Measurements from ENCODE around the gene STRIP1. TPM values are rescaled to one million over a fixed set of nuclear protein-coding genes. Genes with fewer than 3 reads are reported as not detected.

The STRIP1 gene
- total and polyA plus RNA-seq, 10 of the 15 experiments (the other 5 are each of a cell fraction or from before 2014, with no cell fraction given): 6.3 to 26.6 (median 18.0) TPM

DNA sequence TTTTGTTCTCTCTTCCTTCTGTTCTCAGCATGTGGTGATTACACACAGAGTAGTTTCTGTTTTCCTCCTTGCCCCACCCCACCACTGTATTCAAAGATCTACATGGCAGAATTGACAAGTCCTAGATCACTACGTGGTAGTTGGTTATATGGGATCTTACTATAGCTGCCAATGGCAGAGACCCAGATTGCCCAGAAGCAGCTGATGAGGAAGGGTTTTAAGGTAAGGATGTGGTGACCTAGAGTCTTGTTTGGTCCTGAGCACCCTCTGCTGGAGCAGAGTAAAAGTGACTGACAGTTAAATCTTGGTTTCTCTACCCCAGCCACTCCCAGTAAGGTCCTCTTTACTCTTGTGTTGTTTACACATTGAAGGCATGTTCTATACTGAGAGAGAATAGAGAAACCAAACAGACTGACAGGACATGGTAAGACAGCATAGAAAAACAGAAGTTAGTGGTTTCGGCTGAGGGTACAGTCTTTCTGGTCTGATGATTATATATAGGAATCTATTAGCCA, 22.8 kb upstream of the STRIP1 start (continued):
- TF ChIP-seq, protein P1, sequence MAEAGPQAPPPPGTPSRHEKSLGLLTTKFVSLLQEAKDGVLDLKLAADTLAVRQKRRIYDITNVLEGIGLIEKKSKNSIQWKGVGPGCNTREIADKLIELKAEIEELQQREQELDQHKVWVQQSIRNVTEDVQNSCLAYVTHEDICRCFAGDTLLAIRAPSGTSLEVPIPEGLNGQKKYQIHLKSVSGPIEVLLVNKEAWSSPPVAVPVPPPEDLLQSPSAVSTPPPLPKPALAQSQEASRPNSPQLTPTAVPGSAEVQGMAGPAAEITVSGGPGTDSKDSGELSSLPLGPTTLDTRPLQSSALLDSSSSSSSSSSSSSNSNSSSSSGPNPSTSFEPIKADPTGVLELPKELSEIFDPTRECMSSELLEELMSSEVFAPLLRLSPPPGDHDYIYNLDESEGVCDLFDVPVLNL (IDR thresholded peaks at IDR 0.05; ENCODE audit: low read depth, low read length): no peak
- TF ChIP-seq, protein P2, sequence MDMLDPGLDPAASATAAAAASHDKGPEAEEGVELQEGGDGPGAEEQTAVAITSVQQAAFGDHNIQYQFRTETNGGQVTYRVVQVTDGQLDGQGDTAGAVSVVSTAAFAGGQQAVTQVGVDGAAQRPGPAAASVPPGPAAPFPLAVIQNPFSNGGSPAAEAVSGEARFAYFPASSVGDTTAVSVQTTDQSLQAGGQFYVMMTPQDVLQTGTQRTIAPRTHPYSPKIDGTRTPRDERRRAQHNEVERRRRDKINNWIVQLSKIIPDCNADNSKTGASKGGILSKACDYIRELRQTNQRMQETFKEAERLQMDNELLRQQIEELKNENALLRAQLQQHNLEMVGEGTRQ (IDR thresholded peaks at IDR 0.05; ENCODE audit: borderline replicate concordance, low read depth, low read length): no peak; the same call in 1 of the 2 replicates
- TF ChIP-seq ZBED1 (IDR thresholded peaks at IDR 0.05; ENCODE audit: borderline replicate concordance): no peak
- no peak for TF ChIP-seq STAT3 (IDR thresholded peaks at IDR 0.05; ENCODE audit: low read depth, low read length)
- no peak for TF ChIP-seq ZZZ3 (IDR thresholded peaks at IDR 0.05; ENCODE audit: control insufficient read depth, insufficient read length, low read depth)
- no peak; a peak in 1 of 4 replicates for TF ChIP-seq IKZF2 (IDR thresholded peaks at IDR 0.05)
- TF ChIP-seq, protein P3, sequence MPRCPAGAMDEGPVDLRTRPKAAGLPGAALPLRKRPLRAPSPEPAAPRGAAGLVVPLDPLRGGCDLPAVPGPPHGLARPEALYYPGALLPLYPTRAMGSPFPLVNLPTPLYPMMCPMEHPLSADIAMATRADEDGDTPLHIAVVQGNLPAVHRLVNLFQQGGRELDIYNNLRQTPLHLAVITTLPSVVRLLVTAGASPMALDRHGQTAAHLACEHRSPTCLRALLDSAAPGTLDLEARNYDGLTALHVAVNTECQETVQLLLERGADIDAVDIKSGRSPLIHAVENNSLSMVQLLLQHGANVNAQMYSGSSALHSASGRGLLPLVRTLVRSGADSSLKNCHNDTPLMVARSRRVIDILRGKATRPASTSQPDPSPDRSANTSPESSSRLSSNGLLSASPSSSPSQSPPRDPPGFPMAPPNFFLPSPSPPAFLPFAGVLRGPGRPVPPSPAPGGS (IDR thresholded peaks at IDR 0.05; ENCODE audit: borderline replicate concordance, insufficient read depth, low read depth, low read length, poor library complexity, severe bottlenecking): no peak
- 0 out of 2 replicates have a peak, but pooled peaks have one; percentile 16 for TF ChIP-seq IRF4 (IDR thresholded peaks at IDR 0.05; ENCODE audit: low read depth, low read length)
- TF ChIP-seq RBBP5 (conservative IDR thresholded peaks at IDR 0.05): no peak
- no peak for TF ChIP-seq BMI1 (IDR thresholded peaks at IDR 0.05; ENCODE audit: borderline replicate concordance)
- TF ChIP-seq ZNF274 (IDR thresholded peaks at IDR 0.05; ENCODE audit: insufficient read depth, insufficient read length): no peak
- no peak for TF ChIP-seq CHD4 (IDR thresholded peaks at IDR 0.05)
- TF ChIP-seq, protein P4, sequence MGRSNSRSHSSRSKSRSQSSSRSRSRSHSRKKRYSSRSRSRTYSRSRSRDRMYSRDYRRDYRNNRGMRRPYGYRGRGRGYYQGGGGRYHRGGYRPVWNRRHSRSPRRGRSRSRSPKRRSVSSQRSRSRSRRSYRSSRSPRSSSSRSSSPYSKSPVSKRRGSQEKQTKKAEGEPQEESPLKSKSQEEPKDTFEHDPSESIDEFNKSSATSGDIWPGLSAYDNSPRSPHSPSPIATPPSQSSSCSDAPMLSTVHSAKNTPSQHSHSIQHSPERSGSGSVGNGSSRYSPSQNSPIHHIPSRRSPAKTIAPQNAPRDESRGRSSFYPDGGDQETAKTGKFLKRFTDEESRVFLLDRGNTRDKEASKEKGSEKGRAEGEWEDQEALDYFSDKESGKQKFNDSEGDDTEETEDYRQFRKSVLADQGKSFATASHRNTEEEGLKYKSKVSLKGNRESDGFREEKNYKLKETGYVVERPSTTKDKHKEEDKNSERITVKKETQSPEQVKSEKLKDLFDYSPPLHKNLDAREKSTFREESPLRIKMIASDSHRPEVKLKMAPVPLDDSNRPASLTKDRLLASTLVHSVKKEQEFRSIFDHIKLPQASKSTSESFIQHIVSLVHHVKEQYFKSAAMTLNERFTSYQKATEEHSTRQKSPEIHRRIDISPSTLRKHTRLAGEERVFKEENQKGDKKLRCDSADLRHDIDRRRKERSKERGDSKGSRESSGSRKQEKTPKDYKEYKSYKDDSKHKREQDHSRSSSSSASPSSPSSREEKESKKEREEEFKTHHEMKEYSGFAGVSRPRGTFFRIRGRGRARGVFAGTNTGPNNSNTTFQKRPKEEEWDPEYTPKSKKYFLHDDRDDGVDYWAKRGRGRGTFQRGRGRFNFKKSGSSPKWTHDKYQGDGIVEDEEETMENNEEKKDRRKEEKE (IDR thresholded peaks at IDR 0.05): no peak
- TF ChIP-seq FOS (IDR thresholded peaks at IDR 0.05; ENCODE audit: borderline replicate concordance, extremely low read depth, insufficient read length): no peak
- no peak for TF ChIP-seq PML (IDR thresholded peaks at IDR 0.05; ENCODE audit: low read length)
- no peak for TF ChIP-seq NFXL1 (IDR thresholded peaks at IDR 0.05; ENCODE audit: borderline replicate concordance)
- TF ChIP-seq, protein P5, sequence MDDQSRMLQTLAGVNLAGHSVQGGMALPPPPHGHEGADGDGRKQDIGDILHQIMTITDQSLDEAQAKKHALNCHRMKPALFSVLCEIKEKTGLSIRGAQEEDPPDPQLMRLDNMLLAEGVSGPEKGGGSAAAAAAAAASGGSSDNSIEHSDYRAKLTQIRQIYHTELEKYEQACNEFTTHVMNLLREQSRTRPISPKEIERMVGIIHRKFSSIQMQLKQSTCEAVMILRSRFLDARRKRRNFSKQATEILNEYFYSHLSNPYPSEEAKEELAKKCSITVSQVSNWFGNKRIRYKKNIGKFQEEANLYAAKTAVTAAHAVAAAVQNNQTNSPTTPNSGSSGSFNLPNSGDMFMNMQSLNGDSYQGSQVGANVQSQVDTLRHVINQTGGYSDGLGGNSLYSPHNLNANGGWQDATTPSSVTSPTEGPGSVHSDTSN (IDR thresholded peaks at IDR 0.05; ENCODE audit: insufficient replicate concordance, low read depth, low read length): peak; percentile 78
- TF ChIP-seq TBL1XR1 (IDR thresholded peaks at IDR 0.05; ENCODE audit: low read depth, low read length): no peak; the same call in 1 of the 2 replicates
- TF ChIP-seq GABPA (IDR thresholded peaks at IDR 0.05; ENCODE audit: low read depth): no peak
- 0 out of 2 replicates have a peak, but pooled peaks have one; percentile 17 for TF ChIP-seq FOXM1 (IDR thresholded peaks at IDR 0.05; ENCODE audit: low read depth, low read length)
- TF ChIP-seq, protein P6, sequence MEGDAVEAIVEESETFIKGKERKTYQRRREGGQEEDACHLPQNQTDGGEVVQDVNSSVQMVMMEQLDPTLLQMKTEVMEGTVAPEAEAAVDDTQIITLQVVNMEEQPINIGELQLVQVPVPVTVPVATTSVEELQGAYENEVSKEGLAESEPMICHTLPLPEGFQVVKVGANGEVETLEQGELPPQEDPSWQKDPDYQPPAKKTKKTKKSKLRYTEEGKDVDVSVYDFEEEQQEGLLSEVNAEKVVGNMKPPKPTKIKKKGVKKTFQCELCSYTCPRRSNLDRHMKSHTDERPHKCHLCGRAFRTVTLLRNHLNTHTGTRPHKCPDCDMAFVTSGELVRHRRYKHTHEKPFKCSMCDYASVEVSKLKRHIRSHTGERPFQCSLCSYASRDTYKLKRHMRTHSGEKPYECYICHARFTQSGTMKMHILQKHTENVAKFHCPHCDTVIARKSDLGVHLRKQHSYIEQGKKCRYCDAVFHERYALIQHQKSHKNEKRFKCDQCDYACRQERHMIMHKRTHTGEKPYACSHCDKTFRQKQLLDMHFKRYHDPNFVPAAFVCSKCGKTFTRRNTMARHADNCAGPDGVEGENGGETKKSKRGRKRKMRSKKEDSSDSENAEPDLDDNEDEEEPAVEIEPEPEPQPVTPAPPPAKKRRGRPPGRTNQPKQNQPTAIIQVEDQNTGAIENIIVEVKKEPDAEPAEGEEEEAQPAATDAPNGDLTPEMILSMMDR (IDR thresholded peaks at IDR 0.05 in 2 of 3, conservative IDR thresholded peaks at IDR 0.05 in 1 of 3; ENCODE audit: control insufficient read depth in 2 of 3, extremely low read depth in 1 of 3, insufficient read depth in 1 of 3, low read depth in 3 of 3, low read length in 3 of 3): peak; percentile 68 to 89 (median 74)
- no peak for TF ChIP-seq ZNF207 (IDR thresholded peaks at IDR 0.05; ENCODE audit: borderline replicate concordance)
